Activated T-cell treated with anti-CD3 and anti-CD28 coated beads for 48 hours (primary cell): ENCODE results near the gene NELL1.
"Not testable (repeated sequence)": the region's sequence is repeated elsewhere in the genome, so short reads cannot be mapped to it uniquely, and the experiment has no call there.

Experiments
- DNase-seq: peaks from one replicate; pipeline ENCODE4 v3.0.0-alpha.2; 2020; ENCODE audit warnings: low read depth

NELL1 gene

DNA sequence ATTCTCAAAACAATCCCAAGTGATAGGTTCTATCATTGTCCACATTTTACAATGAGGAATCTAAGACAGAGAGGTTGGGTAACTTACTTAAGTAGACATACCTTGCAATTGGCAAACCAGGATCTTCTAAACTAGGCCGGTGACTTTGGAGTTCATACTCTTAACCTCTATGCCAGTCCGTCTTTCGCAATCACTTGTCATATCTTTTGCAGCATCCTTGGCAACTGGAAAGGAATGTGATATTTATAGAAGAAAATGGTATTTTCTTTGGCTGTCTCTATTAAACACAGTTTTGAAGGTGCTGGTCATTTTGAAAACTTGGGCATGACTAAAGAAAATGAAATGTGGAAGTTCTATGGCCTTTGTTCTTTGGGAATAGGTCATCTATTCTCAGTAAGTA, 556.5 kb downstream of the NELL1 start:
- DNase-seq: no peak

DNA sequence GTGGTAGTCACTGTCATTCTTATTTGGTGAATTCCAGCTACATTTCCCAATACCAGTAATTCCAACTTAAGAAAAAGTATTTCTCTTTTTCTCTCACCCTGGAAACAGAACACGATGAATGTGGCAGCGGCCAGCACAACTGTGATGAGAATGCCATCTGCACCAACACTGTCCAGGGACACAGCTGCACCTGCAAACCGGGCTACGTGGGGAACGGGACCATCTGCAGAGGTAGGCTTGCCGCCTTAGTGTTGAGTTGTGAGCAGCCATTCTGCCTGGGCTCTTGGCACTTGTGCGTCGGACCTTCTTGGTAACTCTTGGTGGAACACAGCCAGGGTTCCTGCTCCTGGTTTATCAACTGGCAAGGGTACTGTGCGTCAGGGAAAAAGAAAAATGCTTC, 559.8 kb downstream of the NELL1 start:
- DNase-seq: no peak

DNA sequence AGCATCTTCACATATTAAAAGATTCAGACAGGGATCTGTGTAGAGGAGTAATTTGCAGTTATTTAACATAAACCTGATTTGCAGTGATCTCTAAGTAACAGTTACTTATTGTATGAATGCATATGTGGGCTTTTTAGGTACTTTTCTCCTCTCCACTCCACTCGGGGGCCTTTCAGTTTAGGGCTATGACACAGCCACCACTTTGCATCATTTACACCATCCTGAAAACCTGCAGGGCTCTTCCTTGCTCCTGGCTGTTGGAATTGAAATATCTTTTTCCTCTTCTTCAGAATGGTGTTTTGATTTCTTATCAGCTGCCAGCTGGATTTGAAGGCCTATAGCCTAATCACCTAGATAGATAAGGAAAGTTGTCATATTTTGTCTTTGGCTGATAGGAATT, 580.8 kb downstream of the NELL1 start:
- DNase-seq: no peak

DNA sequence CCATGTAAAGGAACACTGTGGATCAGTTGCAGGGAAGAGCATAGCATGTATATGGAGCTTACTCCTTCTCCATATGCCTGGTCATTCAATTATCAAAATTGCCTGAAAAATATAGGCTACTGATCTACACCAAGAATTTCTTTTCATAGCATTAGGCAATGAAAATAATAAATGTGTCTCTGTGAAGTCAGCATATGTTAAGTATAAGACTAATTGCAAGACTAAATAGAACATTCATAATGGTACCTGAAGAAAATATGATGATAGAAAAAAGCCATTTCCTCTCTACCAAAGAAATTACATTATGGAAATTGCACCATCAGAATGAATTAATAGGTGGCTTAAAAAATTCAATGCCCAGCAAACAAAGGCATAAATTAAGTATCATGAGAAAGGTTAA, 584.7 kb downstream of the NELL1 start:
- no peak for DNase-seq

DNA sequence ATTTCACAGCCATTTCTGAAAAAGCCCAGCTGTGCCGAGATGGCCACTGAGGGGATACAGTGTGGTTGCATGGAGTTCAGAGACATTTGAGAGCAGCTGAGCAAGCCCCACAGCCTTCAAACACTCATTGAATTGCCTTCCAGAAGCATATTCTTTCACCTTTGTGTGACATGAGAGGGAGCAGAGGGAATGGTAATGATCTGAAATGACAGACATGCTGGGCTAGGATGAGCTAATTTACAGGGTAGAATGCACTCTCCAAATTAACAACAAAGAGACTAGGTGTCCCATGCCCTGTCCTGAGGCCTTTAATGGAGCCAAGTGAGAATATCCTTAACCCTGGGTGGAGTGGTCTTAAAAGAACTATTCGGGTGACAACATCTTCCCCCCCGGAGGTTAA, 585.4 kb downstream of the NELL1 start:
- DNase-seq: no peak

DNA sequence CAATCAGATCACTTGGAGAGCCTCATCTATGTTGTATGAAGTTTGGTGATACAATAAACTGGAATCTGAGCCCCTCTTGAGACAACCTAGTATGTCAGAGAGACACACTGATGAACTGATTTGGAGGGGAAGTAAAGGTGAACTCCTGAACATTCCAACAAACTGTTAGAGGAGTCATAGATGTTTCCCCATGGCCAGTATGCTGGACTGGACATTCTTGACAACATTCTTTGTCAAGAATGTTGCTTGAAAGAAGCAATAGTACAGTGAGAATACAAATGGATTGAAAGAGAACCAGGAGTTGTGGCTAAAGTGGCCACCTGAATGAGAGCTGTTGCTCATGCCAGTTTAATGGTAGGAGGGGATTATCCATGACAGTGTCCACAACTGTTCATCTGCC, 588.1 kb downstream of the NELL1 start:
- DNase-seq: no peak

DNA sequence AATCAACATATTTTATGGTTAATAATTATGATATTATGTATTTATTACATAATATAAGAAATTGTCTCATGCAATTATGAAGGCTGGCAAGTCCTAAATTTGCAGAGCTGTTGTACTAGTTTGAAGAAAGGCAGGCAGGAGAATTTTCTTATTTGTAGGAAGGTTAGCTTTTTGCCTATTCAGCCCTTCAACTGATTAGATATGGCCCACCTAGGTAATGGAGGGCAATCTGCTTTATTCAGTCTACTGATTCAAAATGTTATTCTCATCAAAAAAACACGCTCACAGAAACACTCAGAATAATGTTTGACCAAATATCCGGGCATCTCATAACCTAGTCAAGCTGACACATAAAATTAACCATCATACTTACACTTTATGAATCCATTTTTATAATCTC, 589.0 kb downstream of the NELL1 start:
- DNase-seq: no peak

DNA sequence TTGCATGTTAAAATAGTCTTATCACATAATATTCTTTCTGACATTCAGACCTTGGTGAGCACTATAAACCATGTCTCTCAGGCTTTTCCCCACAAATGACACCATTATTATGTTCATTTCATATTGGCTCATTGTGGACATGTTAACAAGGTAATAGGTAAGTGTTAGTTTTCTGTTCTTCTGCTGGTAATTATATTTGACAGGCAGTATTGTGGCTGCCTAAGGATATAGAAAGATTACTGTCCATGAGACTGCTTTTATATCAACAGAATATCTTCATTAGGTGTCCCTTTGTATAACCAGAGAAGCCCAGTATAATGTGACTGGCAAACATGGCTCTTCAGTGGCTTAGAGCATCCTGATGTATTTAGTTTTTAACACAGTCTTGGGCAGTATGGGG, 590.7 kb downstream of the NELL1 start:
- DNase-seq: no peak

DNA sequence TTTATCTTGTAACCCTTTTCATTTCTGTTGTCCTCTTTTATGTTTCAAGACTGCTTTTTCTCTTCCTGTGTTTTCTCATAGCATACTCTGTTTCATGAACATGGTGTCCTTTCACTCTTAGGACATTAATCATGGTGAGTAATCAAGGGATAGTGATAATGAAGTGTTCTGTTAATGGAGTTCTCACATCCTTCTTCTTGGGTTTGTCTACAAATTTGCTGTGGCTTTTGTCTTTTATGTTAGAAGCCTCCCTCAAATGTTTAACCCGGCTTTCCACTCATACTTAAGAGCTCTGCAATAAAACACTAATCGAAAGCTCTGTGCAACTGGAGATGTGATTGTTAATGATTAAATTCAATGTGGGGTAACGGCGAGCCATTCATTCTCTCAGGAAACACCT, 593.6 kb downstream of the NELL1 start:
- DNase-seq: no peak

DNA sequence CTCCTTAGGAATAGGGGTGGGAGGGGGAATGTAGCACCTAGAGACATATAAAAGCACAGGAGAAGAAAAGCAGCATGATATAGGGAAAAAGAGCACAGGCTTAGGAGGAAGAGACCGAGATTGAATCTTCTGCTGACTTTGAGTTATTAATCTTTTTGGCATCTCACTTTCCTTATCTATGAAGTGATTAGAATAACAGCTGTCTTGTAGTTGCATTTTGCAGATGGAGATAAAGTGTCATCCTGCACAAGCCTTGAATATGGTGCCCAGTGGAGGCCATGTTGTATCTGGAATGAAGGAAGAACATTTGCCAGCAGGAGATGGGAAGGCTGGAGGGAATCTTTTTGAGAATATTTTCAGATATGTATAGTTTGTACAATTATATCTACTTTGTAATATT, 594.7 kb downstream of the NELL1 start:
- no peak for DNase-seq

DNA sequence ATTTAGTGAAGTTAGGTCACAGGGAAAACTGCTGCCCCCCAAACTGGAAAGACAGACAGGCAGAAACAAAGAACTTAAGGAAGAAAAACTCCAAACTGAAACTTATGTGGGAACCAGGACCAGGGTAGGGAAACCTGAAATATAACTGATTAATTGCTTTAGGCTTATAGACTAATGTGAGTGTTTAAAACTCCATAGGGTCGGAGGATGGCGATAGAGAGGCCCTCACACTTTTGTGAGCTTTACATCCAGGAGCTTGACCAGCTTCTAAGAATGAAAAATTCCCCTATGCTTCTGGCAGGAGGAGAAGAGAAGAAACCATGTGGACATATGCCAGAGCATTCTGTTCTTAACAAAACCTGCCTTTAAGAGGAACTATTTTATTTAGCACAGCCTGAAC, 598.6 kb downstream of the NELL1 start:
- DNase-seq: no peak

DNA sequence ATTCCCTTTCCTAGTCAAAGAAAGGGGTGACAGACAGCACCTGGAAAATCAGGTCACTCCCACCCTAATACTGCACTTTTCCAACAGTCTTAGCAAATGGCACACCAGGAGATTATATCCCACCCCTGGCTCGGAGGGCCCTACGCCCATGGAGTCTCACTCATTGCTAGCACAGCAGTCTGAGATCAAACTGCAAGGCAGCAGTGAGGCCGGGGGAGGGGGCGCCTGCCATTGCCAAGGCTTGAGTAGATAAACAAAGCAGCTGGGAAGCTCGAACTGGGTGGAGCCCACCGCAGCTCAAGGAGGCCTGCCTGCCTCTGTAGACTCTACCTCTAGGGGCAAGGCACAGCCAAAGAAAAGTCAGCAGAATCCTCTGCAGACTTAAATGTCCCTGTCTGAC, 602.8 kb downstream of the NELL1 start:
- not testable (repeated sequence) for DNase-seq

DNA sequence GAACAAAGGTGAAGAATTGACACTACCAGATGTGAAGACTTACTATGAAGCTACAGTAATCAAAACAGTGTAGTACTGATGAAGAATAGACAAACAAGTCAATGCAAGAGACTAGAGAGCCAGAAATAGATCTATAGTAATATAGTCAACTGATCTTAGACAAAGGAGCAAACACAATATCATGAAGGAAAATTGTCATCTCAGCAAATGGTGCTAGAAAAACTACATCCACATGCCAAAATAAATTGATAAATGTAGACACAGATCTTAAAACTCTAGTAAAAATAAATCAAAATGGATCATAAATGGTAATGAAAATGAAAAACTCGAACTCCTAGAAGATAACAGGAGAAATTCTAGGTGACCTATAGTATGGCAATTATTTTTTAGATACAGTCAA, 609.5 kb downstream of the NELL1 start:
- no peak for DNase-seq

DNA sequence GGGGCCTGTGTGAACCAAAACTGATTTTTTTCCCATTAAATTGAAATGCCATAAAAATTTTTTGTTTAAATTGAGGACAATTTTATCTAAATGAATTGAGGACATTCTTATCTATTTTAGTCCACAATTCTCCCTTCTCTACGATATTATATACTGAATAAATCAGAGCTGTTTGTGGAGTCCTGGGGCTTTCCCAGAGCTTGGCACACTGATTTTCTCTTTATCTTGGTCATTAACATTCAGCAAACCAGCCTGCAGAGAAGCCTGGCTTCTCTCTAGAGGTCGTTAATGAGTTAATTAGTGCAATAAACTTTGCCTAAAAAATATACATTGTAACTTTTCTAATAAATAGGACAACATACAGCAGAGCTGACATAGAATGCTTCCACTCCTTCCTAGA, 615.7 kb downstream of the NELL1 start:
- DNase-seq: no peak

DNA sequence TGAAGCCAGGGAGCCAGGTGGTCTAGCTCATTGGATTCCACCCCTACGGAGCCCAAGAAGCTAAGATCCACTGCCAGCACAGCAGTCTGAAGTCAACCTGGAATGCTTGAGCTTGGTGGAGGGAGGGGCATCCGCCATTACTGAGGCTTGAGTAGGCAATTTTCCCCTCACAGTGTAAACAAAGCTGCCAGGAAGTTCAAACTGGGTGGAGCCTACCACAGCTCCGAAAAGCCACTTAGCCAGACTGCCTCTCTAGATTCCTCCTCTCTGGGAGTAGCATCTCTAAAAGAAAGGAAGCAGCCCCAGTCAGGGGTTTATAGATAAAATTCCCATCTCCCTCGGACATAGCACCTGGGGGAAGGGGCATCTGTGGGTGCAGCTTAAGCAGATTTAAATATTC, 620.3 kb downstream of the NELL1 start:
- no peak for DNase-seq

DNA sequence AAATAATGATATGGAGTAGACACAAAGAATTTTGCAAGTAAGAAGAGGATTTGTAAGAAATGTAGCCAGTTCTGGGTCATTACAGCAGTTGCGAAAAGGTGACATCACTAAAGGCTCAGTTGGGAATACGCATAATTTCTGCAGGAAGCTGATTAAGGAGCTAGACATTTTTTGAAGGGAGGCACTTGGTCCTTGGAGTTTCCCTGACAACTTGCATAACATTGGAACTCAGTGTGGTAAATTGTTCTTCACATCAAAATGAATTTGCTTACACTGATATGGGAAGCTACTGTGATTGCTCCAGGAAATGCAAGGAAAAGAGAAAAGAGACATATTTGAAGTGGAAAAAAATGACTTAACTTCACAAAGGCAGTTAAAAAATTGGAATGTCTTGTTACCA, 626.1 kb downstream of the NELL1 start:
- DNase-seq: no peak

DNA sequence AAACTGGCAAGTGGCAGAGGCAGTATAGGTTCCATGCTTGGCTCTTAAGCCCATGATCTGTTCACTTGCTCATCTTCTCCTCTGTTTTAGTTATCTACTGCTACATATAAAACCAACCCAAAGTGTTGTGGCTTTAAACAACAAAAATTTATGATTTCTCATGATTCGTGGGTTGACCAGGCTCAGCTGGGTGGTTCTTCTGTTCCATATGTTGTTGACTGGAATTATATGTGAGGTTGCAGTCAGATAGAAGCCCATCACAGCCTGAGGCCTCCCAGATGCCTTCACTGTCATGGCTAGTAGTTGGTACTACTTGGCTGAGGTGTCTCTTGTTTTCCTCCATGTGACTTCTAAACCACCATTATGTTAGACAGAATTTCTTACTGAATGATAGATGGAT, 632.6 kb downstream of the NELL1 start:
- no peak for DNase-seq

DNA sequence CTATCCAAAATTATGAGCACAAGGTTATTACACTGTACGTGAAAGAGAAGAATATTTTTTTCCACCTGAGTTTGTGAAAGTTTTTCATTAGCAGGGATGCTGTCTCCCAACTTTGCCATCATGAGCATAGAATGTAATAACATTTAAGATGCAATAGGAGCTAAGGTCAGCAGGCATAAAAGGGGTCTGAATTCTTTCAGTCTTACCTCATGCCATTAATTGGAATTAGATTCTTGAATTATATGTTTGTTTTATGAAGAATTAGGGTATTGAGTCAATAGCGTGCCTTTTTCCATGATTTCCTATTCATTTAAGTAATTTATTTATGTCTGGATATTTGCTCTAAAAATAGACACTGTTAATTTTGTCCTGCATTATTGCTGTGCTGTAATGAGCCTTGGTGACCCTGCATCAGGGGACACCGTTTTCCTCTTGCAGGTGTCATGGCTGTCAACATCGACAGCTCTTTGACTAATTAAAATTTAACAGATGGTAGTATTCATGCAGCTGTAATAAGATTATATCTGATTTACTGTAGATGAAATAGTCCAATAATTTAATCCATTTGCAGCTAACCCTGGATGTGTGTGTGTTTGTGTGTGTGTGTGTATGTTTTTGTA, 637.5 kb downstream of the NELL1 start:
- DNase-seq: no peak

DNA sequence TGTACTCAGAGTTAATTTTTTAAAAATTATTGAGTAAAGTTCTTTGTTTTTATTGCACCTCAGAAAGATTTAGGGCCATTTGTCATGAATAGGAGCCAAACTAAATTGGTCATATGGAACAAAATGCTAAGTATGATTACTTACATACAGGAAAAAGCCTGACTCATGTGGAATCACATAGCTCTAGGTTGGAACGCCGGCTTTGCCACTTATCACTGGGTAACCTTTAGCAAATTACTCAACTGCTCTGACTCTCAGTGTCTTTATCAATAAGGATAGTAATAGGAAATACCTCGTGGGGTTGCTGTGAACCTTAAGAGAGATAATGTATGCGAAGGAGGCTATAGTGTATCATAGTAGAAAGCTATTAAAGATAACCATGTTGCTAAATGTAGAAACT, 638.5 kb downstream of the NELL1 start:
- no peak for DNase-seq

DNA sequence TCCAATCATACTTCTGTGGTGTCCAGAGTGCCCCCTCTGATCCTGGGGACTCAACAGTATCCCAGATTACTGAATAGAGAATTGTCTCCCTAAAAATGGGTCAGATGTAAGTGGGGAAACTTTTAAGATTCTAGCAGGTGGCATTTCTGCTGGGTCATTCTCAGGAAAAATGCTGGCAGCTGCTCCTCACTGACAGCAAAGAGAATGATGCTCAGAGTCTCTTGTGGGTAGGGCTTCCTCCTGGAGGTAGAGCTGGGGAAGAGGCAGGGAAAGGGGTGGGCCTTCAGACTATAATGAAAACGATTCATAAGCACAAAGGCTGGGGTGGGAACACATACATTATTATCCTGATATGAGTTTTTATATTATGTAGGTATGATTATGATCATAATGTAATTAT, 647.2 kb downstream of the NELL1 start:
- DNase-seq: no peak

DNA sequence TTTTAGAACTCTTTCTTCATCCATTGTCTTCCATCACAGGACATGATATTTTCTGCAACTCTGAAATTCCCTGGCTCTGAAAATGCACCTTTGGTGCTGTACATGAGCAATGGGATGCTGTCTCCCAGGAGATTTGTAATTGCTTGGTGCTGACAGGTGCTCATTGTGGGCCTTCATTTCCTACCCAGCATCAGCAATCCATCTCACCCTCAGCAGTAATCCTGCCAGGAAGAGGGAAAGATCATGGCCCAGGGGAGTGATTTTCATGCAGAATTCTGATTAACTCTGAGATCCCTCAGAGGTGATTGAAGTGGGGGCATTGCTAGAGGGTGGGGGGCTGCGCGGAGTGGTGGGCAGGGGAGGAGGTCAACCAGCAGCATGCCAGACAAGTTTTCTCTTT, 651.7 kb downstream of the NELL1 start:
- DNase-seq: no peak

DNA sequence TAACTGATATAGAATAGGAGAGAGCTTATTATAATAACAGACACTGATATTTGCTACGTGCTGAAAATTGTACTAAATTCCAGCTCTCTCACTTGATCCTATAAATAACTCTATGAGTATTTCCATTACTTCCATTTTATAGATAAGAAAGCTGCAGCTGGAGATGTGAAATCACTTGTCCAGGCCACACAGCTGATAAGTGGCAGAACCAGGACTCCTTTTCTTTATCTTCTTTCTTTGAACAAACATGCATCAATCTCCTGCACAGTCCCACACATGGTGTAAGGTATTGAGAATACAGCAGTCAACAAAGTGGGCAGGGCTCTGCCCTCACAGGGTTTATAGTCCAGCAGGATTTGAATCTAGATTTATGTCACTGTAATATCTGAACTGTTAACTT, 652.1 kb downstream of the NELL1 start:
- no peak for DNase-seq

DNA sequence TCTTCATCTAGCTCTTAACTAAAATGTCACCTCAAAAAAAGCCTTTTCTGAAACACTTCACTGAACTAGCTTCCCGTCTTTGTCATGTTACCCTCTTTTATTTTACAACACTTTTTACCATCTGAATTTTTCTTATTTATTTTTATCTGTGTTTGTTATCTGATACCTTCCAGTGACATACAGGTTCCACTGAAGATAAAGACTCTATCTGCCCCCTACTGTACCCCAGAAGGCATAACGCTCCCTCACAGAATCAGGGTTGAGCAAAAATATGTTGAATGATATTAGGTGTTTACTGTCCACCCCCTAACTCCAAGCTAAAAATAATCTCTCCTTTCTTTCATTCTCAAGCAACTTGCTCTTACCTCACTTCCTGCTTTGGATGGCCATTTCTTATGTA, 654.2 kb downstream of the NELL1 start:
- no peak for DNase-seq

DNA sequence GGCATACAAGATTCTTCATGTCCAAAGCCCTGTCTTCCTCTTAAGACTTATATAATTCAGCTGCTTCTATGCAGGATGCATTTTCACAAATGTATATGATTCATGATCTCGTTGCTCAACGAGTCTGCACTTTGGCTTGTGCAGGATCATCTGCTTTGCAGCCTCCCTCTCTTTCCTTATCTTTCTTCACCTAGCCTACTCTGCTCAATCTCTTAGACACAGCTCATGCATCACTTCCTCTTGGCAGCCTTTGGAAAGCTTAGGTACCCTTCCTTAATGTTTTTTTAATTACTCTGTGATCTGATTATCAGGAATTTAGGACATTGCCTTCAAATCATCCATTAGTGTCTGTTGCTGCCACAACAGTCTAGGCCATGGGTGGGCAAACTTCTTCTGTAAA, 673.8 kb downstream of the NELL1 start:
- no peak for DNase-seq

DNA sequence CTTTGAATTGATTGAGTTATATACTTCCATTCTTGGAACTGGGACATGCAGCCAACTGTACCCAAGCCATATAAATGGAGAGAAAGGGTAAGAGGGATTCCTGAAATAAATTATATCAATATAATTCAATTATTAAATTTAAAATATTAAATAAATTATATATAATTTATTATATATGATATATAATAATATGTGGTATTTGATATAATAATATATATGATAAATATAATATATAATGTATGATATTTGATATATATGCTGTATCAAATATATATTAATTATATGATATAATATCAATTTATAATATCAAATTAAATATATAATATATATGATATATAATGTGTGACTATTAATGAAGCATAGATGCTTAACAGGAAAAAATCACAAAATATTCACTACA, 677.0 kb downstream of the NELL1 start:
- DNase-seq: no peak
